Esophagus (tissue), 2 donors: Measurements from ENCODE around the gene BICRA. TPM values are rescaled to one million over a fixed set of nuclear protein-coding genes. Genes with fewer than 3 reads are reported as not detected.
"Not testable (repeated sequence)": the region's sequence is repeated elsewhere in the genome, so short reads cannot be mapped to it uniquely, and the experiment has no call there.

Experiments used
- H3K27ac ChIP-seq, 2 donors: one replicate each; pipeline ENCODE4 v1.5.1; 2013; ENCODE audit warnings: low read depth in 2 of 2, mild to moderate bottlenecking in 2 of 2, inconsistent platforms in 1 of 2, low read length in 1 of 2, moderate library complexity in 1 of 2
- H3K27me3 ChIP-seq, 2 donors: one replicate each; pipeline ENCODE4 v1.6.1; 2013; ENCODE audit warnings: low read length in 2 of 2, control low read depth in 1 of 2, mild to moderate bottlenecking in 1 of 2; ENCODE audit not compliant: insufficient read depth in 2 of 2, control insufficient read depth in 1 of 2
- H3K36me3 ChIP-seq, 2 donors: one replicate each; pipeline ENCODE4 v1.6.1; 2013; ENCODE audit warnings: low read length in 1 of 2; ENCODE audit not compliant: control insufficient read depth in 2 of 2, insufficient read depth in 2 of 2
- H3K4me1 ChIP-seq, 2 donors: one replicate each; pipeline ENCODE4 v1.6.1; 2013; ENCODE audit warnings: low read length in 1 of 2; ENCODE audit not compliant: control insufficient read depth in 2 of 2, insufficient read depth in 2 of 2
- H3K4me3 ChIP-seq, 2 donors: one replicate each; pipeline ENCODE4 v1.5.1; 2013; ENCODE audit warnings: low read length in 2 of 2, mild to moderate bottlenecking in 2 of 2, low read depth in 1 of 2, moderate library complexity in 1 of 2
- H3K9me3 ChIP-seq, 2 donors: one replicate each; pipeline ENCODE4 v1.6.1; 2013; ENCODE audit warnings: mild to moderate bottlenecking in 2 of 2, low read depth in 1 of 2, low read length in 1 of 2, moderate library complexity in 1 of 2; ENCODE audit not compliant: control insufficient read depth in 2 of 2, insufficient read depth in 1 of 2
- WGBS, 2 donors: extraction: QIAGEN DNeasy Blood & Tissue Kit; methylation state at CpG; one replicate each; pipeline ENCODE4 v1.1.7; 2013; 5-methylcytosine and 5-hydroxymethylcytosine counted together
- polyA plus RNA-seq, 2 donors: library from polyadenylated mRNA; stranded (reverse); fragments of 200-250 nt; gene quantifications; one replicate each; pipeline ENCODE4 v1.2.3, GENCODE V29; 2013
- donor health status: healthy with polysubstance abuse.
- donor health status: Bipolar disorder and iron deficiency.

The BICRA gene
- polyA plus RNA-seq, 2 donors, result 4.0 to 8.5 TPM

DNA sequence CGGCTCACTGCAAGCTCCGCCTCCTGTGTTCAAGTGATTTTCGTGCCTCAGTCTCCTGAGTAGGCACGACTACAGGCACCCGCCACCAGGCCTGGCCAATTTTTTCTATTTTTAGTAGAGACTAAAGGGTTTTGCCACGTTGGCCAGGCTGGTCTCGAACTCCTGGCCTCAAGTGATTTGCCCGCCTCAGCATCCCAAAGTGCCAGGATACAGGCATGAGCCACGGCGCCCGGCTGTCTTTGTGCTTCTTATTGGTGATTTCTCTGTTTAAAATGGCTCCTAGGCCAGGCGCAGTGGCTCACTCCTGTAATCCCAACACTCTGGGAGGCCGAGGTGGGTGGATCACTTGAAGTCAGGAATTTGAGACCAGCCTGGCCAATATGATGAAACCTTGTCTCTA, 59.6 kb downstream of the BICRA start:
- not testable (repeated sequence) for H3K4me1 ChIP-seq, H3K27ac ChIP-seq, H3K4me3 ChIP-seq, H3K27me3 ChIP-seq, H3K9me3 ChIP-seq
- WGBS, 2 donors, result 88 to 90% methylated on average over 13 of the region's 13 CpGs
- peaks cover 0 to 11% of the 10 kb centered on the region in 2 donors for H3K36me3 ChIP-seq

DNA sequence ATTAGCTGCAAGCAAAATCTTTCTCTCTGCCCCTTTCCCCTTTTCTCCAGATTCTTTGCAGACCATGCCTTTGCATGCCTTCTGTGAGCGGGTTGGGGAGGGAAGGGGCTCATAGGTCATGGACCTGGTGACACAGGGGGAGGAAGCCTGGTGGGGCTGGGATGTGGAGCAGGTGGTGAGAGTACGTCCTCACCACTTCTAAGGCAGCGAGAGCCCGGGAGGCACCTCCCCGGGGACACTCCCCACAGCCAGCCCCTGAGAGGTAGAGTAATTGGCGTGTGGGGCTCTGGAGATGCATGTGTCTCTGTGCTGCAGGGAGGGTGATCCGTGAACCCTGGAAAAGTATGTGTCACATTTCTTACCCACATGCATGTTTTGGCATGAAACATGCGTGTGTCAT, 61.8 kb downstream of the BICRA start:
- H3K36me3 ChIP-seq, result peaks cover 8 to 27% of the 10 kb centered on the region in 2 donors
- H3K4me3 ChIP-seq, result no peak overlapping the region
- peaks cover 0 to 5% of the 10 kb centered on the region in 2 donors for H3K4me1 ChIP-seq
- 96 to 97% methylated on average over 8 of the region's 8 CpGs for WGBS, 2 donors
- no peaks in the 10 kb centered on the region for H3K27me3 ChIP-seq
- no peaks in the 10 kb centered on the region for H3K9me3 ChIP-seq
- no peak overlapping the region for H3K27ac ChIP-seq

DNA sequence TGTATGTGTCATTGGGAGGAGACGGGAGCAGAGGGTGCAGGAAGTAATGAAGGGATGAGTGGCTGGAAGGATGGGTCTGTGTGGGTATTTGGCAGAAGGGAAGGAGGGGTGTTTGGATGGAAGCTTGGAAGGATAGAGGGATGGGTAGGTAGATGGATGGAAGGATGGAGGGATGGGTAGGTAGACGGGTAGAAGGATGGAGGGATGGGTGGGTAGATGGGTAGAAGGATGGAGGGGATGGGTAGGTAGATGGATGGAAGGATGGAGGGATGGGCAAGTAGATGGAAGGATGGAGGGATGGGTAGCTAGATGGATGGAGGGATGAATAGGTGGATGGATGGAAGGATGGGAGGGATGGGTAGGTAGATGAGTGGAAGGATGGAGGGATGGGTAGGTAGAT, 62.6 kb downstream of the BICRA start:
- Histone ChIP-seq H3K9me3 (no peaks in the 10 kb centered on the region), H3K36me3 (peaks cover 11 to 28% of the 10 kb centered on the region in 2 donors), H3K27me3 (no peaks in the 10 kb centered on the region), H3K4me3 (no peak overlapping the region), H3K27ac (no peak overlapping the region), H3K4me1 (peaks cover 0 to 5% of the 10 kb centered on the region in 2 donors)
- 96 to 98% methylated on average over 2 of the region's 2 CpGs for whole genome bisulfite sequencing, 2 donors

DNA sequence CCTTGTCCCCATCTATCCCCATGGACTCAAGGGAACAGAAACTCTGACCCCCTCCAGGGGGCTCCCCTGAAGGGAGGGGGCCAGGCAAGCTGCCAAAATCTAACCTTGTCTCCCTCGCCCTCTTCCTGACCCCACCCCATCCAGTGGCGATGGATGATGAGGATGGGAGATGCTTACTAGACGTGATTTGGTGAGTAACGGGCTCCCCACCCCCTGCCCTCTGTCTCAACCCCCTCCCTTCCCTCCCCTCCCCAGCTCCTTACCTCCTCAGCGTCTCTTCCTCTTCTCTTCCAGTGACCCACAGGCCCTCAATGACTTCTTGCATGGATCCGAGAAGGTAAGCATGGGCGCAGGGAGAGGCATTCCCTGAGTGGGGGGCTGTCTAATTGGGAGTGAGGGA, 64.5 kb downstream of the BICRA start:
- H3K4me1 ChIP-seq, result no peaks in the 10 kb centered on the region
- no peak overlapping the region for H3K4me3 ChIP-seq
- H3K27ac ChIP-seq, result no peak overlapping the region
- 94 to 95% methylated on average over 7 of the region's 7 CpGs for WGBS, 2 donors
- H3K9me3 ChIP-seq, result no peaks in the 10 kb centered on the region
- no peaks in the 10 kb centered on the region for H3K27me3 ChIP-seq
- peaks cover 11 to 28% of the 10 kb centered on the region in 2 donors for H3K36me3 ChIP-seq

DNA sequence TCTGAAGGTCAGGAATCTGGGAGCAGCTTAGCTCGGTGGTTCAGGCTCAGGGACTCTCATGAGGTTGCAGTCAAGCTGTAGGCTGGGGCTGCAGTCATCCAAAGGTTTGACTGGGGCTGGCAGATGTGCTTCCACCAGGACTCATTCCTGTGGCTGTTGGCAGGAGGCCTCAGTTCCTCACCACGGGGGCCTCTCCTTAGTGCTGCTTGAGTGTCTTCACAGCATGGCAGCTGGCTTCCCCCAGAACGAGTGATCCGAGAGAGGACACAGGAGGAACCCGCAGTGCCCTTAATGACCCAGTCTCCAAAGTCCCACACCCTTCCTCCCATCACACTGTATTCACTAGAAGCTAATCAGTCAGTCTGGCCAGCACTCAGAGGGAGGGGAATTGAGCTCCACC, 65.6 kb downstream of the BICRA start:
- Histone ChIP-seq H3K9me3 (no peaks in the 10 kb centered on the region), H3K4me1 (no peaks in the 10 kb centered on the region), H3K36me3 (peaks cover 11 to 34% of the 10 kb centered on the region in 2 donors), H3K27ac (no peak overlapping the region), H3K27me3 (no peaks in the 10 kb centered on the region), H3K4me3 (no peak overlapping the region)
- WGBS, 2 donors, result 84 to 92% methylated on average over 5 of the region's 5 CpGs

DNA sequence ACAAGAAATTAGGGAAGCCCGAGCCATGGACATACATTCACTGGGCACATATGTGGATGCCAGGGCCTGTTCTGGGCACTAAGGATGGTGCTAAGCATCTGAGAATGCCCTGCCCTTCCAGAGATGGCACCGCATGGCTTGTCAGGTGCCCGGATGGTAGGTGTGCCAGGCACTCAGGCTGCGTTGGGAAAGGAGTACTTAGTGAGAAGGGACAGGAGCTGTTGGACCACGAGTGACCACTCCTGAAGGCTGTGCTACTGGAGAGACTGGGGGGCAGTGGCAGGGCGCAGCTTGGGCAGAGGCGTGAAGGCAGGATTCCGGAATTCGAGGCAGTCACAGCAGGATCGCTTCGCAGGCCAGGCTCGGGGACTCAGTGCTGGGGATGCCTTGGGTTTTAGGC, 66.3 kb downstream of the BICRA start:
- Histone ChIP-seq H3K27ac (no peak overlapping the region), H3K9me3 (no peaks in the 10 kb centered on the region), H3K36me3 (peaks cover 14 to 41% of the 10 kb centered on the region in 2 donors), H3K27me3 (no peaks in the 10 kb centered on the region), H3K4me1 (no peaks in the 10 kb centered on the region), H3K4me3 (no peak overlapping the region)
- WGBS, 2 donors, result 95% methylated on average over 11 to 12 of the region's 12 CpGs

DNA sequence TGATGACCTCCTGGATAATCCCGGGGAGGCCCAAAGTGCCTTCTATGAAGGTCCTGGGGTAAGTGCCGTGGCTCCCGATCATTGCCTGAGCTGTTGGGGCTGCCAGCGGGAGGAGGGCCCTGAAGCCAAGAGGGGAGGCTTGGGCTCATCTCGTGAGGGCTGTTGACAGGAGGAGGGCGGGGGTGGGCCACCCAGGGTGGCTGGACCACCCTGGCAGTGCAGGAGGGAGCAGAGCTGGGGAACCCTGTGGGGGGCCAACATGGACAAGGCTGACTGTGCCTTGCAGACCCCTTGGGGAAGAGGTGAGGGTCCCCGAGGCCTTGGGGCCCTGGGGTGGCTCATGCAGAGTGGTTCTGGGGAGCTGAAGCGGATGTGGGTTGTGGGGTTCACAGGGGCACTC, 66.9 kb downstream of the BICRA start:
- H3K4me3 ChIP-seq, result no peak overlapping the region
- H3K4me1 ChIP-seq, result no peaks in the 10 kb centered on the region
- no peaks in the 10 kb centered on the region for H3K27me3 ChIP-seq
- no peak overlapping the region for H3K27ac ChIP-seq
- 86 to 89% methylated on average over 8 of the region's 8 CpGs for WGBS, 2 donors
- no peaks in the 10 kb centered on the region for H3K9me3 ChIP-seq
- H3K36me3 ChIP-seq, result peaks cover 14 to 44% of the 10 kb centered on the region in 2 donors

DNA sequence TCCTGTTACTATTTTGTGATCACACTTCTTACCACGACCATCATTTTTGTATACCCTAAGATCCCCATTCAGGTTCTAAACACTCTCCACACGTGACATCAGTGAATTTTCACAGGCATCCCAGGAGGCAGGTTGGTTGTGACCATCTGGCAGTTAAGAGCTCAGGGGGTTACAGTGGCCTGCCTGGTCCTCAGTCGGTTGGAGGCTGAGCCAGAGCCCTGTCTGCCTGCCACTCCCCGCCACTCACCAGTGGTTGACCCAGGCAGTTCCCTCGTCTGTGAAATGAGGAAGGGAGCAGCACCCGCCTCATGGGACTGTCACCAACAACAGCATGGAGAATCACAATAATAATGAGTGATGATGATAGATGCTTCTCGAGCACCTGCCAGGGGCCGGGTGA, 67.9 kb downstream of the BICRA start:
- 82 to 88% methylated on average over 8 of the region's 8 CpGs for WGBS, 2 donors
- H3K9me3 ChIP-seq, result no peaks in the 10 kb centered on the region
- no peaks in the 10 kb centered on the region for H3K27me3 ChIP-seq
- H3K36me3 ChIP-seq, result peaks cover 14 to 48% of the 10 kb centered on the region in 2 donors
- H3K27ac ChIP-seq, result no peak overlapping the region
- H3K4me3 ChIP-seq, result no peak overlapping the region
- no peaks in the 10 kb centered on the region for H3K4me1 ChIP-seq

DNA sequence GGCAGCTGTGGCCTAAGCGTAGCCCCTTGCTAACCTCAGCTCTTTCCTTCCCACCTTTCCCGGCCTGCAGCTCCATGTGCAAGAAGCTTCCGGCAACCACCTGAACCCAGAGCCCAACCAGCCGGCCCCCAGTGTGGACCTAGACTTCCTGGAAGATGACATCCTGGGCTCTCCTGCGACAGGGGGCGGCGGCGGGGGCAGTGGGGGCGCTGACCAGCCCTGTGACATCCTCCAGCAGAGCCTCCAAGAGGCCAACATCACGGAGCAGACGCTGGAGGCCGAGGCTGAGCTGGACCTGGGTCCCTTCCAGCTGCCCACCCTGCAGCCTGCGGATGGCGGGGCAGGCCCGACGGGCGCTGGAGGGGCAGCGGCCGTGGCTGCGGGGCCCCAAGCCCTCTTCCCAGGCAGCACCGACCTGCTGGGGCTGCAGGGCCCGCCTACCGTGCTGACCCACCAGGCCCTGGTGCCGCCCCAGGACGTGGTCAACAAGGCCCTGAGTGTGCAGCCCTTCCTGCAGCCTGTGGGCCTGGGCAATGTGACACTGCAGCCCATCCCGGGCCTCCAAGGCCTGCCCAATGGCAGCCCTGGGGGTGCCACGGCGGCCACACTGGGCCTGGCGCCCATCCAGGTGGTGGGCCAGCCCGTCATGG, 70.4 kb downstream of the BICRA start:
- Histone ChIP-seq H3K4me3 (no peak overlapping the region), H3K9me3 (no peaks in the 10 kb centered on the region), H3K36me3 (peaks cover 11 to 36% of the 10 kb centered on the region in 2 donors), H3K27ac (no peak overlapping the region), H3K27me3 (no peaks in the 10 kb centered on the region), H3K4me1 (no peaks in the 10 kb centered on the region)
- 89 to 93% methylated on average over 26 to 30 of the region's 30 CpGs for WGBS, 2 donors
